Effector memory CD4-positive, alpha-beta T cell (primary cell): Measurements from ENCODE around the gene RAD54L2.

Experiments used
- DNase-seq, 3 donors: peaks; one replicate each; pipeline ENCODE4 v3.0.0-alpha.2; 2020
- H3K27ac ChIP-seq: 2 replicates; pipeline ENCODE4 v1.7.0; 2013; ENCODE audit warnings: mild to moderate bottlenecking, low read length, moderate library complexity; ENCODE audit not compliant: insufficient read depth, poor library complexity, severe bottlenecking
- H3K27me3 ChIP-seq: replicated peaks from 2 replicates; pipeline ENCODE4 v1.7.0; 2013; ENCODE audit warnings: mild to moderate bottlenecking, low read length; ENCODE audit not compliant: insufficient read depth, control insufficient read depth, poor library complexity, severe bottlenecking
- H3K36me3 ChIP-seq: 2 replicates; pipeline ENCODE4 v1.7.0; 2013; ENCODE audit warnings: mild to moderate bottlenecking, low read length, moderate library complexity; ENCODE audit not compliant: control insufficient read depth, insufficient read depth
- H3K4me1 ChIP-seq: 2 replicates; pipeline ENCODE4 v1.7.0; 2013; ENCODE audit warnings: low read length, mild to moderate bottlenecking; ENCODE audit not compliant: control insufficient read depth, insufficient read depth, poor library complexity, severe bottlenecking
- H3K4me3 ChIP-seq: 2 replicates; pipeline ENCODE4 v1.7.0; 2013; ENCODE audit warnings: low read length, low read depth, mild to moderate bottlenecking; ENCODE audit not compliant: insufficient read depth, poor library complexity, severe bottlenecking
- H3K9me3 ChIP-seq: 2 replicates; pipeline ENCODE4 v1.7.0; 2013; ENCODE audit warnings: mild to moderate bottlenecking, low read length, moderate library complexity; ENCODE audit not compliant: control insufficient read depth

Gene RAD54L2

GRCh38 chr3:51568996-51569395 is 30.5 kb downstream of the RAD54L2 start:
- no peak for DNase-seq
- Histone ChIP-seq H3K27me3 (no peaks in the 10 kb centered on the region), H3K4me1 (no peaks in the 10 kb centered on the region), H3K36me3 (no peaks in the 10 kb centered on the region), H3K9me3 (no peaks in the 10 kb centered on the region), H3K4me3 (no peak overlapping the region), H3K27ac (no peak overlapping the region)

- Histone ChIP-seq H3K36me3 (no peaks in the 10 kb centered on the region), H3K27me3 (no peaks in the 10 kb centered on the region), H3K4me3 (no peak overlapping the region), H3K27ac (no peak overlapping the region), H3K4me1 (no peaks in the 10 kb centered on the region), H3K9me3 (no peaks in the 10 kb centered on the region)
- DNase-seq = no peak
Observed at GRCh38 chr3:51578238-51578637, 39.7 kb downstream of the RAD54L2 start.

GRCh38 chr3:51580418-51580817 is 41.9 kb downstream of the RAD54L2 start:
- no peaks in the 10 kb centered on the region for H3K9me3 ChIP-seq
- DNase-seq = no peak
- no peaks in the 10 kb centered on the region for H3K36me3 ChIP-seq
- no peak overlapping the region for H3K27ac ChIP-seq
- no peaks in the 10 kb centered on the region for H3K4me1 ChIP-seq
- no peaks in the 10 kb centered on the region for H3K27me3 ChIP-seq
- no peak overlapping the region for H3K4me3 ChIP-seq

- no peaks in the 10 kb centered on the region for H3K36me3 ChIP-seq
- H3K4me1 ChIP-seq = no peaks in the 10 kb centered on the region
- H3K4me3 ChIP-seq = no peak overlapping the region
- H3K9me3 ChIP-seq = no peaks in the 10 kb centered on the region
- no peaks in the 10 kb centered on the region for H3K27me3 ChIP-seq
- DNase-seq = no peak
- no peak overlapping the region for H3K27ac ChIP-seq
Observed at GRCh38 chr3:51581524-51581923, 43.0 kb downstream of the RAD54L2 start.

GRCh38 chr3:51585197-51585596 is 46.7 kb downstream of the RAD54L2 start:
- no peaks in the 10 kb centered on the region for H3K4me1 ChIP-seq

GRCh38 chr3:51585871-51586270 is 47.4 kb downstream of the RAD54L2 start:
- Histone ChIP-seq H3K27me3 (no peaks in the 10 kb centered on the region), H3K27ac (no peak overlapping the region), H3K4me1 (no peaks in the 10 kb centered on the region), H3K36me3 (no peaks in the 10 kb centered on the region), H3K4me3 (no peak overlapping the region), H3K9me3 (no peaks in the 10 kb centered on the region)
- DNase-seq = no peak

More at GRCh38 chr3:51585197-51585596, 46.7 kb downstream of the RAD54L2 start:
- Histone ChIP-seq H3K27me3 (no peaks in the 10 kb centered on the region), H3K4me3 (no peak overlapping the region), H3K36me3 (no peaks in the 10 kb centered on the region), H3K27ac (no peak overlapping the region), H3K9me3 (no peaks in the 10 kb centered on the region)
- no peak for DNase-seq
